K562 (cell line): ENCODE data around the gene PRPH2. TPM values are rescaled to one million over a fixed set of nuclear protein-coding genes. Genes with fewer than 3 reads are reported as not detected.
A peak's percentile ranks its signal among the peaks of the same experiment; 100 is the strongest.

Experiments
- ARID1B ChIP-seq: fragments of 450-650 bp; IDR thresholded peaks from 2 replicates; pipeline ENCODE4 v1.6.1; 2016; ENCODE audit warnings: antibody characterized with exemption, mild to moderate bottlenecking, inconsistent platforms
- ATF2 ChIP-seq: sonication (generic); formaldehyde crosslinking; IDR thresholded peaks from 2 replicates; pipeline ENCODE4 v1.8.1; 2022; ENCODE audit warnings: missing genetic modification reagents
- CCAR2 ChIP-seq: fragments of 200-400 bp; formaldehyde crosslinking; IDR thresholded peaks from 2 replicates; pipeline ENCODE4 v1.6.1; 2017; ENCODE audit warnings: mild to moderate bottlenecking, low read depth, low read length
- DMBX1 ChIP-seq: fragments of 250-450 bp; sonication (Bioruptor Pico); IDR thresholded peaks from 2 replicates; pipeline ENCODE4 v1.8.0; 2022; ENCODE audit warnings: inconsistent platforms, mild to moderate bottlenecking, moderate library complexity, borderline replicate concordance
- GTF2B ChIP-seq: IDR thresholded peaks from 2 replicates; pipeline ENCODE4 v1.6.1; 2011; ENCODE audit not compliant: insufficient read length; ENCODE audit errors: extremely low read depth
- KAT7 ChIP-seq: sonication (generic); formaldehyde crosslinking; IDR thresholded peaks from 2 replicates; pipeline ENCODE4 v1.8.0; 2022; ENCODE audit warnings: missing genetic modification reagents, mild to moderate bottlenecking, borderline replicate concordance
- MEF2D ChIP-seq: conservative IDR thresholded peaks from 2 replicates; pipeline ENCODE4 v1.6.1; 2016; ENCODE audit warnings: low read depth, missing genetic modification characterization, missing compliant biosample characterization
- MNT ChIP-seq, 2 experiments: fragments of 450-650 bp; conservative IDR thresholded peaks; 2 replicates each; pipeline ENCODE4 v1.6.1; 2017; ENCODE audit warnings: mild to moderate bottlenecking in 2 of 2, moderate library complexity in 2 of 2
- MTA2 ChIP-seq: fragments of 450-650 bp; IDR thresholded peaks from 2 replicates; pipeline ENCODE4 v1.6.1; 2016; ENCODE audit warnings: low read depth
- PRDM10 ChIP-seq: fragments of 450-650 bp; IDR thresholded peaks from 2 replicates; pipeline ENCODE4 v1.6.1; 2018; ENCODE audit not compliant: partially characterized antibody
- SMAD4 ChIP-seq: fragments of 250-450 bp; sonication (Bioruptor Pico); conservative IDR thresholded peaks from 2 replicates; pipeline ENCODE4 v1.8.0; 2021; ENCODE audit warnings: inconsistent platforms, mild to moderate bottlenecking, moderate library complexity
- SREBF1 ChIP-seq: fragments of 150-350 bp; IDR thresholded peaks from 2 replicates; pipeline ENCODE4 v1.6.1; 2014; ENCODE audit warnings: antibody characterized with exemption, low read depth, low read length, borderline replicate concordance
- TARDBP ChIP-seq: fragments of 450-650 bp; IDR thresholded peaks from 2 replicates; pipeline ENCODE4 v1.6.1; 2016
- ZBTB1 ChIP-seq: sonication (generic); formaldehyde crosslinking; IDR thresholded peaks from 2 replicates; pipeline ENCODE4 v1.8.1; 2023; ENCODE audit warnings: missing genetic modification reagents, low read depth, mild to moderate bottlenecking, borderline replicate concordance
- ZBTB34 ChIP-seq: fragments of 250-450 bp; sonication (Bioruptor Pico); IDR thresholded peaks from 2 replicates; pipeline ENCODE4 v1.8.0; 2021; ENCODE audit warnings: mild to moderate bottlenecking, moderate library complexity
- ZNF175 ChIP-seq: fragments of 200-800 bp; sonication (Bioruptor generic); IDR thresholded peaks from 2 replicates; pipeline ENCODE4 v1.6.1; 2016; ENCODE audit warnings: low read depth, mild to moderate bottlenecking, missing genetic modification characterization, missing compliant biosample characterization
- ZNF280A ChIP-seq: fragments of 450-650 bp; IDR thresholded peaks from 2 replicates; pipeline ENCODE4 v1.6.1; 2018; ENCODE audit warnings: mild to moderate bottlenecking, low read depth; ENCODE audit not compliant: partially characterized antibody
- polyA plus RNA-seq, 8 experiments: library from polyadenylated mRNA; depleted of rRNA in 4 of 8; stranded (reverse) in 5 of 8; unstranded in 3 of 8; fragments of >200 nt; fragmentation: Nextera tagmentation in 2 of 8; fragmentation: Illumina TruSeq in 1 of 8; extraction: Ambion mirVana in 2 of 8; extraction: Trizol in 1 of 8; gene quantifications; 2 replicates each; pipeline versions ENCODE4 v1.2.1 to v1.2.3, GENCODE V29; 2011 to 2014; ENCODE audit warnings: inconsistent platforms in 1 of 8, missing spikeins in 1 of 8
- total RNA-seq, 7 experiments: library from RNA; depleted of rRNA in 6 of 7; stranded (reverse); fragments of >200 nt in 6 of 7; fragmentation: Illumina TruSeq in 2 of 7; extraction: Trizol in 2 of 7; gene quantifications; 2 replicates each; pipeline versions ENCODE4 v1.2.1 to v1.2.3, GENCODE V29; 2011 to 2021; ENCODE audit warnings: low replicate concordance in 1 of 7

PRPH2 gene
- total and polyA plus RNA-seq, 9 of the 15 experiments (the other 6 are each of a cell fraction or from before 2014, with no cell fraction given): 0.03 to 0.11 (median 0.03) TPM; not detected in 5

GRCh38 chr6:42744351-42744893 is 22.0 kb upstream of the PRPH2 start (continued):
- TF ChIP-seq MNT (conservative IDR thresholded peaks at IDR 0.05): peak; percentile 69 to 81
- no peak for TF ChIP-seq SMAD4
- no peak for TF ChIP-seq ATF2 (CRISPR knock-in tag)
- no peak; the same call in 1 of the 2 replicates for TF ChIP-seq DMBX1 (CRISPR knock-in tag)
- TF ChIP-seq ZBTB1: no peak
- no peak for TF ChIP-seq GTF2B
- TF ChIP-seq ARID1B: peak; percentile 27; the same call in 1 of the 2 replicates
- 0 out of 2 replicates have a peak, but pooled peaks have one; percentile 38 for TF ChIP-seq TARDBP
- TF ChIP-seq ZNF280A: no peak
- no peak for TF ChIP-seq CCAR2
- TF ChIP-seq ZNF175 (CRISPR knock-in tag): no peak
- TF ChIP-seq SREBF1: no peak
- no peak for TF ChIP-seq PRDM10
- no peak for TF ChIP-seq MEF2D
- no peak for TF ChIP-seq KAT7 (CRISPR knock-in tag)
- TF ChIP-seq ZBTB34 (CRISPR knock-in tag): no peak
- TF ChIP-seq MTA2: 0 out of 2 replicates have a peak, but pooled peaks have one; percentile 18
